ENCODE data around the gene DISC1. TPM values are rescaled to one million over a fixed set of nuclear protein-coding genes. Genes with fewer than 3 reads are reported as not detected.

The DISC1 gene
- total and polyA plus RNA-seq, 2 of the 13 experiments (the other 11 are each of a cell fraction or from before 2014, with no cell fraction given), result 4.2 to 4.6 TPM

GRCh38 chr1:231729544-231729943 lies 103.0 kb downstream of the DISC1 start:
- Histone ChIP-seq H3K4me2 (ENCODE audit: low read depth, low read length) (no peak overlapping the region), H3K9ac (ENCODE audit: insufficient read depth, low read depth, low read length) (no peak overlapping the region), H3K27ac (ENCODE audit: extremely low read length, insufficient read depth, low read length) (no peak overlapping the region), H3K79me2 (ENCODE audit: insufficient read depth, low read length) (no peaks in the 10 kb centered on the region), H3K4me3 (replicated peaks in 1 of 3; ENCODE audit: insufficient read depth in 1 of 3, low read depth in 2 of 3, low read length in 3 of 3) (no peak overlapping the region), H3K36me3 (replicated peaks in 1 of 2; ENCODE audit: control insufficient read depth in 1 of 2, insufficient read depth in 2 of 2, low read length in 2 of 2) (no peaks in the 10 kb centered on the region; a peak in 1 of 5 replicates), H4K20me1 (ENCODE audit: insufficient read depth, low read length) (no peaks in the 10 kb centered on the region), H2AFZ (ENCODE audit: low read length) (no peak overlapping the region), H3K27me3 (ENCODE audit: control insufficient read depth in 1 of 2, insufficient read depth in 2 of 2, low read length in 2 of 2) (no peaks in the 10 kb centered on the region), H3K9me3 (ENCODE audit: low read length) (no peaks in the 10 kb centered on the region), H3K4me1 (ENCODE audit: insufficient read depth, low read length) (0 out of 2 replicates have a peak, but pooled peaks cover 6% of the 10 kb centered on the region)
- ATAC-seq, result no peak
- CTCF ChIA-PET (ENCODE audit: low intra/inter-chr PET ratio, low total read pairs), result no interaction called here
- 47% methylated on average over 1 of the region's 1 CpG for WGBS (ENCODE audit: low lambda C conversion rate)
- POLR2A ChIA-PET, result no interaction called here
- TF ChIP-seq MATR3 (CRISPR knock-in tag; IDR thresholded peaks at IDR 0.05), result no peak
- no peak for TF ChIP-seq NFE2L2 (IDR thresholded peaks at IDR 0.05; ENCODE audit: low read length)
- TF ChIP-seq ELF1 (CRISPR knock-in tag; IDR thresholded peaks at IDR 0.05), result no peak
- no peak for TF ChIP-seq KDM4B (CRISPR knock-in tag; IDR thresholded peaks at IDR 0.05)
- no peak for TF ChIP-seq ZNF224 (CRISPR knock-in tag; IDR thresholded peaks at IDR 0.05)
- no peak for TF ChIP-seq ZNF350 (CRISPR knock-in tag; IDR thresholded peaks at IDR 0.05; ENCODE audit: borderline replicate concordance, low read depth)
- no peak for TF ChIP-seq MIER3 (CRISPR knock-in tag; IDR thresholded peaks at IDR 0.05; ENCODE audit: borderline replicate concordance)
- no peak for TF ChIP-seq TIGD3 (CRISPR knock-in tag; IDR thresholded peaks at IDR 0.05; ENCODE audit: borderline replicate concordance)
- no peak for TF ChIP-seq ZNF710 (CRISPR knock-in tag; IDR thresholded peaks at IDR 0.05; ENCODE audit: borderline replicate concordance)
- TF ChIP-seq ZNF543 (CRISPR knock-in tag; IDR thresholded peaks at IDR 0.05), result no peak
- TF ChIP-seq ZNF205 (CRISPR knock-in tag; IDR thresholded peaks at IDR 0.05), result no peak
- TF ChIP-seq ZBTB1 (CRISPR knock-in tag; IDR thresholded peaks at IDR 0.05; ENCODE audit: borderline replicate concordance), result no peak
- TF ChIP-seq ZNF225 (CRISPR knock-in tag; IDR thresholded peaks at IDR 0.05), result no peak
- FAIRE-seq, result no peak
- intact Hi-C loops (cut with micrococcal nuclease; ENCODE audit: unreplicated experiment), result no loop called here
- no TSS peak for BruUV-seq (replicated peaks)
- in situ Hi-C loops (cut with HindIII; ENCODE audit: extremely low pct_ligation_motif_present, low pct_unique_long_range_greater_than_20kb), result no loop called here
- DNase-seq (ENCODE audit: low spot score), result no peak
